ENCODE results near the gene STK32C.
A peak's percentile ranks its signal among the peaks of the same experiment; 100 is the strongest.
"Not testable (repeated sequence)": the region's sequence is repeated elsewhere in the genome, so short reads cannot be mapped to it uniquely, and the experiment has no call there.

STK32C gene

DNA sequence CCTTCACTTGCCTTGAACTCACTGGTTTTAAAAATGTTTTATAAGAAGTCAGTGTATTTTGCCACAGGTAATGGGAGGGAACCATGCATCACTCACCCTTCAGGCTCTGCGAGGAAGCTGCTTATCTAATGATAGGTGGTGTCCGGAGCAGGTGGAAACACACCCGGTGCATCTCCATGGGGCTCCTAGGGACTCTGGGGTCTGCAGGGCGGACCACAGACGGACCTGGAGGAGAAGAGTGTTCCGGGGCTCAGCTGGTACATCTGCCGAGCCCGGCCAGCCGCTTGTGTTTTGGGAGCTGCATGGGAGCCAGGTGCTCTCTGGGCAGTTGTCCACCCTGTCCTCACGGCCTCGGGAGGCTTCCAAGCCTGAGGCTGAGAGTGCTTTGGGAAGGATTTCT lies 31.5 kb upstream of the STK32C start:
- no peak for DNase-seq

DNA sequence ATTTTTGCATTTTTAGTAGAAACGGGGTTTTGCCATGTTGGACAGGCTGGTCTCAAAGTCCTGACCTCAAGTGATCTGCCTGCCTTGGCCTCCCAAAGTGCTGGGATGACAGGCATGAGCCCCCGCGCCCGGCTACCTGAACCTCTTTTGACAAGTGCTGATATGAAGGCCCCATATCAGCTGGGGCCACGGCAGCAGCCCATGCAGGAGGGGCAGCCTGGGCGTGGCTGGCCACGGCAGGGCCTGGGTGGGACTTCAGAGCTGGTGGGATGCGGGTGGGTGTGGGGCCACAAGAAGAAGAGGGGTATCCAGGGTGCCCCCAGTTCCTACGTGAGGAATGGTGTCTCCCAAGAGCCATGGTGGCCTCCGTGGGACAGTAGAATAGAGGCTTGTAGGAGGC lies 31.1 kb upstream of the STK32C start:
- DNase-seq, result no peak

DNA sequence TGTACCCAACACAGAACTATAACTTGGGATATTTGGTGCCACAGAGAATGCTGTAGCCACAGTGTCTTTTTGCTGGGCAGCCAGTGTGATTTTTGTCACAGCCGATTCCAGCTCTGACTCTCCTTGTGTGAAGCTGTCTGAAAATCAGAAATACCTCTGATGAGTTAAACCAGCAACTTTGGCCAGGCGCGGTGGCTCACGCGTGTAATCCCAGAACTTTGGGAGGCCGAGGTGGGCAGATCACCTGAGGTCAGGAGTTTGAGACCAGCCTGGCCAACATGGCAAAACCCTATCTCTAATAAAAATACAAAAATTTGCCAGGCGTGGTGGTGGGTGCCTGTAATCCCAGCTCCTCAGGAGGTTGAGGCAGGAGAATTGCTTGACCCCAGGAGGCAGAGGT lies 30.1 kb upstream of the STK32C start:
- DNase-seq, result not testable (repeated sequence)

DNA sequence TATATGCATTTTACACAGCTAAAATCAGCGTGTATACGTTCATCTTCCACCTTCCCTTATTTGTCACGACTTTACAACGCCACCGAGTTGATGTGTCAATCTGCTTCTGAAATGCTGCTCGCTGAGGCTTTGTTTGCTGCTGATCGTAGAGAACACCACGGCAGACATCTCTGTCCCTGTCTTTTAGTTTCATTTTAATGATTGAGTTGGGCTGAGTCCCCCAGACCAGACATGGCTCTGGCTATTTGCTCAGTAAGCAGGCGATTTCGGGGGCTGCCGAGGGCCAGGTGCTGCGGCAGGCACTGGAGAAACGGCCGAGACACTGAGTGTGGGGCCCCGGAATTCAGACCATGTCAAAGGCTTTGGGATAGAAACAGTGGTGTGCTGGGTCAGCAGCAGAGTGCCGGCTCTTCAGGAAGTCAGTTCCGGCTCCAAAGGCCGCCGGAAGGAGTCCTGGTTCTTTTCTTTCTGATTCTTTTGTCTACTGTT lies 29.2 kb upstream of the STK32C start:
- DNase-seq, result no peak

DNA sequence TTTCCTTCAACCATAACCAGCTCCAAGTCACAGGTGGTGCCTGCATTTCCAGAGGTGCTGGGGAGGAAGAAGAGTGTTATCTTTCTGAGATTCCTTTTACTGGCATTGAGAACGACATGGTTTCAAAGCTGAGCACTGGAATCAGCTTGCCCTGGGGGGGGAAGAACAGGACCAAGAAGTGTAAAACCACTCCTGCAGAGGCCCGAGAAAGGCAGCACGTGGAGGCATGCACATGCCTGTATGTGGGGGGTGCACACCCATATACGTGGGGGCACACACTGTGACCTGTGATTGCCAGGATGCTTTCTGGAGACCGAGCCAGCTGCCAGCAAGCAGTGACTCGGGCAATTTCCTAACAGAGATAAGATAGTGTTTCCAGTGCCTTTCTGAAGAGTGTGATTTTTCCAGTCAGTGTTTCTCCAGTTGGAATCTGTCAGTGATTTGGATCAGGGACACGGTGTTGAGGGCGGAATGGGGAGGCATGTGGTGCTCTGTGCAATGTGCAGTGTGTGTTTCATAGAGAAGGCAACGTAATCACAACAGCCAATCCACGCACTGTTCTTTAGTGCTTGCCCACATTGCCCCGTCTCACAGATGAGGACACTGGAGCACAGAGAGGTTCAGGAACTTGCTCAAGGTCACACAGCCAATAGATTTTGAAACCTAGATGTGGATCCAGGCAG lies 28.5 kb upstream of the STK32C start:
- DNase-seq, result no peak

DNA sequence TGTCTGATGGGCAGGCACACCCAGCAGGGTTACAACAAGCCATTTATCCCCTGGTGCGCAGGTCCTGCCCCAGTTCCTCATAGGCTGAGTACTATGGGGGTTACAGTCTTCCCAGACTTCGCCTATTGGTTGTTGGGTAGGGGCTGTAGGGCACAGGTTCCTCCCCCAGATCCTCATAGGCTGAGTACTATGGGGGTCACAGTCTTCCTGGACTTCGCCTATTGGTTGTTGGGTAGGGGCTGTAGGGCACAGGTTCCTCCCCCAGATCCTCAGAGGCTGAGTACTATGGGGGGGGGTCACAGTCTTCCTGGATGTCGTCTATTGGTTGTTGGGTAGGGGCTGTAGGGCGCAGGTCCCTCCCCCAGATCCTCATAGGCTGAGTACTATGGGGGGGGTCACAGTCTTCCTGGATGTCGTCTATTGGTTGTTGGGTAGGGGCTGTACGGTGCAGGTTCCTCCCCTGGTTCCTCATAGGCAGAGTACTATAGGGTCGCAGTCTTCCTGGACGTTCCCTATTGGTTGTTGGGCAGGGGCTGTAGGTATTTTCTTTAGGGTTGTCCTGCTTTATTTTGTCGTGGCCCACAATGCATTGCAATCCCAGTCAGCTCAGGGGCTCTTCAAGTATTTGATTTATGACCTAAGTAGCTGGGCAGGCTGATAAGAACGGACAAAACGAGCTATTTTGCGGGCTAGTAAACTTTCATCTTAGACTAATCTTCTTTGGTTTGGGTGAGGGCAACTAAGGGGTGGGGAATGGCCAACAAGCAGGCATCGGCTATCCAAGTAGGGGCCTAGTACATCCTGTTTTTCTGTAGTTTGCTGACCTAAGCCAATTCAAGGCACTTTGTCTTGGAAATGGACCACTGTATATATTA lies 27.7 kb upstream of the STK32C start:
- no peak for DNase-seq

DNA sequence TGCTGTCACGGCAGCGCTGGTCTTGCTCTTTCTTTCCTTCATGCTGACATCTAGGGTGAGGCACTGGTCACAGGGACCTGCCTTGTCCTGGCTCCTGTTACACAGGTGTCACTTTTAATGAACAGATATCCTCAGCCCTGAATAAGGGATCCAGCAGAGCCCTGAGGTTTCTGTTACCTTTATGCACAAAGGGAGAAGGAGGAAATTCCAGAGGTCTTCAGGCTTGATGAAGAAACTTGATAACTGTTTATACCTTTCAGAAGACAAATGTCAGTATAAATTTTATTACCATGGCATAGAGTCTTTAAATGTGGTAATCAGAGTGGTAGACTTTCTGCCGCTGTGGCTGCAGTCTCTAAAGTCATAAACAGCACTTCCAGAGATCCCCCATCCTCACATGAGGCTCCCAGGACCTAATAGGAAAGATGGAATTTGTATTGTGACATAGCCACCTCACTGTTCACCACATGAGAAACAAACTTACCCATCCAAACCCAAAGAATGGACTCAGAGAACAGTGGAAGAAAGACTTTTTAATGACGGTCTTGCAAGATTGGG lies 27.0 kb upstream of the STK32C start:
- DNase-seq, result no peak

DNA sequence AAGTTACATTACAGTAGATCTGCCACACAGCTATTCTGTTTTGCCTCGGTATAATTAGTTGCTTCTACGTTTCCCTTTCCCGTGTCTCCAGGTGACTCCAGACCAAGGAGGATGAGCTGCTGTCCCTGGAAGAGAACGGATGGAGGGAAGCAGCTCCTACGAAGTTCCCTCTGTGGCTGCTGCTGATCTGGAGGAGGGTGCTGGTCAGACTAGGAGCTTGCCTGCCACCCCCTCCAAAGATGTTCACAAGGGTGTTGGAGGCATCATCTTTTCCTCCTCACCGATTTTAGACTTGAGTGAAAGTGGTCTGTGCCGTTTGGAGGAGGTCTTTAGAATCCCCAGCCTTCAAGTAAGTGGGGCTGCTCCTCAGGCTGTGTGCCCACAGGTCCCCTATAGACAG lies 25.6 kb upstream of the STK32C start:
- DNase-seq, result no peak

DNA sequence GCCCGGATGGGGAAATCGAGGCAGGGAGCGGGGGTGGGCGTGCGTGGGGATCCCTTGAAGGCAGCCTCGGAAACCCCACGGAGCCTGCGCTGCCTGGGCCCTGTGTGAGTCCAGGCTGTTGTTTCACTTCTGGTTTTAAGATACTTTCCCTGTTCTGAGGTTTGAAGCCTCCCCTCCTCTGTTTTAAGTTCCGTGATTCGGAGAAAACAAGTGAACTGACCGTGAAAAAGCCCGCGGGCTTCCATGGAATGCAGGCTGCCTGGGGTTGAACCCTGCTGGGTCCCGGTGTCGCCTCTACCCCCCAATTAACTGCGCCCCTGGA lies 24.6 kb upstream of the STK32C start:
- DNase-seq, result no peak

DNA sequence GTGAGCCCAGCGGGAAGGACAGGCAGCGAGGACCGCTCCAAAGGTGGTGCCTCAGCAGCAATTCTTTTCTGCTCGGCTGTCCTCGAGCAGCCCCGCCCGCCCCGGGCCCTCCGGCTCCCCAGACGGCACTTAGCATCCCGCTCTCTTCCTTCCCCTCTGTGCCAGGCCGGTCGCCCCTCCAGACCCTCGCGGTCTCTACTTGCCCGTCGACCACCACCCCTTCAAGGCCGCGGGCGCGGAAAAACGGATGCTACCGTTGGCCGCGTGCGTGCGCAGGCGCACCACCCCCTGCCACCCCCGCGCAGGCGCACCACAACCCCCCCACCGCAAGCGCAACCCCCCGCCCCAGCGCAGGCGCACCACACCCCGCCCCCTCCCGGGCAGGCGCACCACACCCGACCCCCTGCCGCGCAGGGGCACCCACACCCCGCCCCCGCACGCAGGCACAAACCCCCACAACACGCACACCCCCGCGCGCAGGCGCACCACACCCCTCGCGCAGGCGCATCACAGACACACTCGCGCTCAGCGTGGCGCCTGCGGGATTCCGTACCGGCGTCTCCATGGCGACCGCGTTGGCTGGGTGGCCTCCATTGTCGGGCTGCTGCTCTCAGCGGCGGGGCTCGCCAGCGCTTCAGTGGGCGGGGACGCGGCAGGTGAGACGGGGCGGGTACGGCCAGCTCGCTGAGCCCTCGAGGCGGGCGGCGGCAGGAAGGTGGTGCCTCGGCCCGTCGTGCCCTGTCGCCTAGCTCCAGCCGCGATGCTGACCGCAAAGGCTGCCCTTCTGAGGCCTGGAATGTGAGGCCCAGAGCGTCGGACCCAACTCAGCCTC lies 24.1 kb upstream of the STK32C start, which contains the start of gene LRRC27:
LRRC27 (plus strand) TSS at position 593 of the 832 bp plus-strand sequence. CDS start 1,332 bp downstream, outside the sequence.
- DNase-seq, result peak; percentile 87

DNA sequence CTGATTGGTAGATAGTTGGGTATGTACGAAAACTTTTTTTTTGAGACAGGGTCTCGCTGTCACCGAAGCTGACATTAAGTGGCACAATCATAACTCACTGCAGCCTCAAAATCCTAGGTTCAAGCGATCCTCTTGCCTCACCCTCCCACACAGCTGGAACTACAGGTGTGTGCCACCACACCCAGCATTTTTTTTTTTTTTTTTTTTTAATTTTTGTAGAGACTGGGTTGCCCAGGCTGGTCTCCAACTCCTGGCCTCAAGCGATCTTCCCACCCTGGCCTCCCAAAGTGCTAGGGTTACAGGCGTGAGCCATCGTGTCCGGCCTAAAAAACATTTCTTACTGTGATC lies 22.7 kb upstream of the STK32C start:
- DNase-seq, result no peak

DNA sequence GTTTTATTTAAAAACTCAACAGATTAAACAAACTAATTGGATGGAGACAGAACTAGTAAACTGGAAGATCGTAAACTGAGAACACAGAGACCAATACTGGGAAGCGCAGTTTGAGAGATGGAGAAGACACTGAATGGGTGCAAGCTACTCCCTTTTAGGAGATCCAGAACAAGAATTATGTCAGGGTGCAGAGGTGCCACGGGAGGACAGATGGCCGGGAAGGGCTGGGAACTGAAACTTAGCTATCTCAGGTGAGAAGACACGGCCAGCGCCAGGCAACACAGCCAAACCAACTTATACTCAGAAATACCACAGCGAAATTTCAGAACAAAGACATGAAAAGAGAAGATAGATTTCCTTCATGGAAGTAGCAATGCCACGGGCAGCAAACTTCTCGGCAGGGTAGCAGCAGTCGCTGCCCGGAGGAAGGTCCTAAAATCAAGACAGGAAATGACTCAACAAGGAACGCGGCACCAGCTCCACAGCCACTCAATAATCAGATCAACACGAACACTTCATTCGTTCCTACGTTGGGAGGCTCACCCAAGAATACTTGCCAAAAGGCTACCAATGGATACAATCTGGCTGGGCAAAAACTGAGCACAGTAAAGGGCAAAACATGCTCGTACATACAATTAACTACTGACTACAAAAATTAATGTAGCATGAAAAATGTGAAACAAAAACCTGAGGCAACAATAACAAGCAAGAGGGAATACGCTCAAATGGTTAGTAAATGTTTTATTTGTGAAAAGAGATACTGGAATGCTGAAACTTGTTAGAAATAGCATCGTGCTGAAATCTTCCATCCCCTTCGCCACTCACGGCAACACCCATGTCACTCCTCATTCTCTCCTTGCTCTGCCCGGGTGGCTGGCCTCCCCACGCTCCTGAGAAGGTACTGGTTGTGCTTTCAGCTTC lies 22.1 kb upstream of the STK32C start:
- DNase-seq, result peak; percentile 43

DNA sequence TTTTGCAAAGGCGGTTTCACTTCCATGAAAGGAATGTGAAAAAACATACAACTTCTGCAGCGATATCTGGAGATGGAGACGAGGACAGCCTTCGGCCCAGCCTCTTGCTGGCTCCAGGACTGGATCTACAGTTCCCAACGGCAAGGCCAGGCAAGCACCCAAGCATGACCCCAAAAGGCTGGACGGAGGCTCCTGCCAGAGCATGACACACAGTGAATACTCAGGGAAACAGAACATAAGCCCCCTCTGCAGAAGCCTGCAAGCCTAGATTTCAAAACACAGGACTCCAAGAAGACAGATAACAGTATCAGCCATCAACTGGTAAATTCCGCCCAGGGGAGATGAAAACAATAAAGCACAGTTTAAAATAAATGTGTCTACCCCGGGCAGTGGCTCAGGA lies 21.0 kb upstream of the STK32C start:
- no peak for DNase-seq

DNA sequence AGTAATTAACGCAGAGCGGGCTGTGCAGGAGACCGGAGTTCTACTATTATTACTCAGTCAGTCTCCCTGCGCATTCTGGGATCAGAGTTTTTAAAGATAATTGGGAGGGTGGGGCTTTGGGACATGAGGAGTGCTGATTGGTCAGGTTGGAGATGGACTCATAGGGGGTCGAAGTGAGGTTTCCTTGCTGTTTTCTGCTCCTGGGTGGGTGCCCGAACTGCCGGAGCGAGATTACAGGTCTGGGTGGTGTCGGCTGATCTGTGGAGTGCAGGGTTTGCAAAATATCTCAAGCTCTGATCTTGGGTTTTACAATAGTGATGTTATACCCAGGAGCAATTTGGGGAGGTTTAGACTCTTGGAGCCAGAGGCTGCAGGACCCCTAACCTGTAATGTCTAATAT lies 20.4 kb upstream of the STK32C start:
- no peak for DNase-seq

DNA sequence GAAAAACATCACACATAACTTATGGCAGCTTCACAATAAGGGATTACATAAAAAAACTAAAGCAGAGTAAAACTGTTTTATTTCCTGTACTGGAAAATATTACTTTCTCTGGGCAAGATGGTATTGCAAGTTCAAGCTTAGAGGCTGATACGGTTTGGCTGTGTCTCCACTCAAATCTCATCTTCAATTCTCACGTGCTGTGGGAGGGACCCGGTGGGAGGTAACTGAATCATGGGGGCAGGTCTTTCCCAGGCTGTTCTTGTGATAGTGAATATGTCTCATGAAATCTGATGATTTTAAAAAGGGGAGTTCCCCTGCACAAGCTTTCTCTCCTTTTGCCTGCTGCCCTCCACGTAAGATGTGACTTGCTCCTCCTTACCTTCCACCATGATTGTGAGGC lies 19.2 kb upstream of the STK32C start:
- no peak for DNase-seq

DNA sequence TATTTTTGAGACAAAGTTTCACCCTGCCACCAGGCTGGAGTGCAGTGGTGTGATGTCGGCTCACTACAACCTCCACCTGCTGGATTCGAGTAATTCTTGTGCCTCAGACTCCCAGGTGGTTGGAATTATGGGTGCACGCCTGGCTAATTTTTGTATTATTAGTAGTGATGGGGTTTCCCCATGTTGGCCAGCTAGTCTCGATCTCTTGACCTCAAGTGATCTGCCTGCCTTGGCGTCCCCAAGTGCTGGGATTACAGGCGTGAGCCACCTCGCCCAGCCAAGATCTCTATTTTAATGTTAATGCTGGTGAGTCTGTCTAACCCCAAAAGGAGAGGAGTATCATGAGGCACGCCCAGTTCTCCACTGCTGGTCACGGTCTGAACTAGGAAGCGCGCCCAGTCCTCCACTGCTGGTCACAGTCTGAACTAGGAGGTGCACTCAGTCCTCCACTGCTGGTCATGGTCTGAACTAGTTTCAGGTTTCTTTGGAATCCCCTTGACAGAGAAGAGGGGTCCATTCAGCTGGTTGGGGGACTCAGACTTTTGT lies 18.7 kb upstream of the STK32C start:
- no peak for DNase-seq

DNA sequence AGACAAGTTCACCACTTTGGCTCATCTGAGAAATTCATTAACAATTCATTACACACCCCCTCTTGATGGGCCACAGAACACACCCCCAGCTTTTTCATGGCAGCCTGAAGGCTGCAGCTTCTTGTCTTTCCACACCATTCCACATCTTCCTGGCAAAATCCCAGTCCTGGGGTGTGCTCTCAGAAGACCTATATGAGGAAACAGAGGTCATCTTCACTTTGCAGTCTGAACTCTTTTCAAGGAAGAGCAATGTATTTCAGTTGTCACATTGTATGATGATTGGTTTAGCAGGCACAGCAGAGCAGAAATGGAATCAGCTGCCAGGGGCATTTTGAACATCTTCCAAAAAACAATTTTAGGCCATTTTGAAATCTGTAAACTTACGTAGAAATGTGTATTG lies 16.4 kb upstream of the STK32C start:
- no peak for DNase-seq

DNA sequence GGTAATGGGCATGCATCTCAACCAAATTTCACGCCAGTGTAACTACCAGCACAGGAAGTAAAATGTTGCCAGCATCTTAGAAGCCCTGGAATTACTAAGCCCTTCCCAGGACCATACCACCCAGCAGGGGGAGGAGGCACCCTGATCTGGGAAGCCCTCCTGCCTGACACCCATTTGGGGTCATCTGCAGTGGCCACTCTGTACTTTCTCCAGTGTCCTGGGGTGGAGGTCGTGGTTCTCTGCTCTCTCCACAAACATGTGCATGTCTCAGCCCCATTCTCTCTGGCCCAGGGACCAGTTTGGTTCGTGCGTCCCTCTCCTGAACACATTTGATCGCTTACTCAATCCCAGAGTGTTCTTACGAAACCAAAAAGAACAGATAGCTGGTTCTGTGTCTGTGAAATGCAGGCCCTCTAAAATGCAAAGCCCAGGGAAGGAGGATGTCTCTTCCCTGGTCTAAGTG lies 14.9 kb upstream of the STK32C start:
- DNase-seq, result no peak

DNA sequence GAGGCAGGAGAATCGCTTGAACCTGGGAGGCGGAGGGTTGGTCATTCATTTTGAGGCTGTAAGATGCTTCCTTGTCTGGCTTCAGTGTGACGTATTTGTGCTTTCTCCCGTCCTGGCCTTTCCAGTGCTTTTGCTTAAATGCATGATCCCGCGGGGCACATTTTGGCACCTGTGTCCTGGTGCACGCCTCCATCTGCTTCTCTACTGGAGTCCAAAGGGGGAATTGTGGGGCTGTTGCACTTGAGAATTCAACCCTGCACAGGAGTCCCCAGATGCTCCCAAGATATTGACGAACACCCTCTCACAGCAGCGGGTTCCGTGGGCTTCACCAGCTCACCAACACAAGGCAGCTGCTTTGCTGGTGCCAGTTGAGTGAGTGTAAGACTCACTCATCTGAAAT lies 14.0 kb upstream of the STK32C start:
- no peak for DNase-seq

DNA sequence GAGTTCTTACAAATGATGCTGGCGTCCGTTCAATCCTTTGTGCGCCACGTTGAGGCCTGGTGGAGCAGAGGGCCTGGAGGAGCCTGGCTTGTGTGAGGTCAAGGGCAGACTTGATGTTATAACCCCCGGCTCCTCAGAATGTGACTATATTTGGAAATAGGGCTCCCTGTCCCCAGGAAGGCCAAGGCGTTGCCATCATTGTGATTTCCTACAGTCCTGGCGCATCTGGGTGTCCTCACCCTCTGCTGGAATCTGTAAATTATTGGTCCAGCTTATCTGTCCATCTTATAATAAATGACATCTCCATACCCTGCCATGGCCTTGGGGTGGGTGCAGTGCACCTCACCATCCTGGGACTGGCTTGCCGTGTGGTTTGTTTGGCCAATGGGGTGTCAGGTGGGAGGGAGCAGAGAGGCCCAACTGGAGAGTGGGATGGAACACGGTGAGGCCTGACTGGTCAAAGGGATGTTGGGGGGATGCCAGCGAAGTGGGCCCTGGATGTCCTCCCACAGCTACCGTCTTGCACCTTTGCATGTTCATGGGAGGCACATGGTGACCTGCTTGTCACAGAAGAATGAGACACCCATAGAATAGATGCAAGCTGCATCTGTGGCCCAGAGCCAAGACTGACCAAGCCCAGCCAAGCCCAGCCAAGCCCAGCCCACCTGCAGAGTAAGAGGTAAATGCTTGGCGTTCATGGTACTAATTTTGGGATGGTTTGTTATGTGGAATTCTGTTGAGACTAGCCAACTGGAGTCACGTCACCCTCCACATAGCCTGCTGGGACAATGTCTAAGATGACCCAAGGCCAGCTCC lies 13.1 kb upstream of the STK32C start:
- DNase-seq, result no peak
